Spleen (tissue), 11 donors: ENCODE measurements around the gene FBXO9. TPM values are rescaled to one million over a fixed set of nuclear protein-coding genes. Genes with fewer than 3 reads are reported as not detected.
A peak's percentile ranks its signal among the peaks of the same experiment; 100 is the strongest.

Source experiments
- DNase-seq: peaks from one replicate; pipeline ENCODE4 v3.0.0-alpha.2; 2020
- H3K27ac ChIP-seq, 8 donors: fragments of 200-600 bp; sonication (generic) in 7 of 8; 1 replicate in 4 of 8; 2 replicates in 4 of 8; pipeline versions ENCODE4 v1.5.0 to v1.8.0; 2016 to 2021; ENCODE audit warnings: inconsistent platforms in 4 of 8, mild to moderate bottlenecking in 4 of 8, moderate library complexity in 1 of 8
- H3K27me3 ChIP-seq, 7 donors: fragments of 200-600 bp; sonication (generic) in 6 of 7; replicated peaks in 1 of 7; 1 replicate in 4 of 7; 2 replicates in 3 of 7; pipeline versions ENCODE4 v1.5.0 to v1.8.0; 2016 to 2021; ENCODE audit warnings: inconsistent platforms in 3 of 7, mild to moderate bottlenecking in 1 of 7
- H3K36me3 ChIP-seq, 6 donors: fragments of 200-600 bp; sonication (generic) in 5 of 6; 1 replicate in 4 of 6; 2 replicates in 2 of 6; pipeline versions ENCODE4 v1.5.0 to v1.8.0; 2016 to 2021; ENCODE audit warnings: inconsistent platforms in 2 of 6
- H3K4me1 ChIP-seq, 6 donors: fragments of 200-600 bp; sonication (generic) in 5 of 6; 1 replicate in 3 of 6; 2 replicates in 3 of 6; pipeline versions ENCODE4 v1.5.0 to v1.8.0; 2016 to 2021; ENCODE audit warnings: inconsistent platforms in 3 of 6
- H3K4me3 ChIP-seq, 8 donors: fragments of 200-600 bp; sonication (generic) in 7 of 8; 1 replicate in 4 of 8; 2 replicates in 4 of 8; pipeline versions ENCODE4 v1.5.0 to v1.8.0; 2016 to 2021; ENCODE audit warnings: inconsistent platforms in 4 of 8, mild to moderate bottlenecking in 4 of 8, moderate library complexity in 2 of 8
- H3K9me3 ChIP-seq, 8 donors: fragments of 200-600 bp; sonication (generic) in 7 of 8; 1 replicate in 4 of 8; 2 replicates in 4 of 8; pipeline versions ENCODE4 v1.5.0 to v1.8.0; 2016 to 2021; ENCODE audit warnings: inconsistent platforms in 4 of 8
- CTCF ChIP-seq, 11 experiments: fragments of 200-600 bp in 7 of 11; fragments of 450-650 bp in 4 of 11; sonication (generic) in 4 of 11; IDR thresholded peaks in 8 of 11; conservative IDR thresholded peaks in 3 of 11; 1 replicate in 7 of 11; 2 replicates in 4 of 11; pipeline versions ENCODE4 v1.4.0 to v1.8.0; 2016 to 2021; ENCODE audit warnings: antibody characterized with exemption in 11 of 11, inconsistent platforms in 4 of 11, mild to moderate bottlenecking in 1 of 11
- POLR2A ChIP-seq, 3 donors: fragments of 450-650 bp; IDR thresholded peaks; one replicate each; pipeline ENCODE4 v1.5.1; 2017; ENCODE audit warnings: antibody characterized with exemption in 3 of 3, mild to moderate bottlenecking in 1 of 3
- POLR2AphosphoS5 ChIP-seq, 3 donors: sonication (generic); formaldehyde crosslinking; IDR thresholded peaks; one replicate each; pipeline ENCODE4 v1.5.1; 2017; ENCODE audit warnings: antibody characterized with exemption in 3 of 3
- WGBS, 5 donors: extraction: QIAGEN DNeasy Blood & Tissue Kit in 3 of 5; methylation state at CpG; one replicate each; pipeline versions ENCODE4 v1.1.5 to v1.1.7; 2013 to 2018; 5-methylcytosine and 5-hydroxymethylcytosine counted together
- intact Hi-C: fragments of 100-400 bp; cut with DNase I; formaldehyde crosslinking; loops from one replicate; pipeline ENCODE4 v1.15.0; 2023; ENCODE audit warnings: low total_unique reads
- polyA plus RNA-seq, 3 donors: library from polyadenylated mRNA; stranded (reverse); fragments of 200-250 nt; gene quantifications; one replicate each; pipeline ENCODE4 v1.2.1, GENCODE V29; 2013
- total RNA-seq, 7 donors: library from RNA; depleted of rRNA in 3 of 7; stranded (reverse); fragments of >200 nt in 3 of 7; fragmentation: NEBNext Ultra II Directional in 4 of 7; extraction: Animal tissue kit (Norgen Biotek cat#: 25700) in 4 of 7; gene quantifications; one replicate each; pipeline versions ENCODE4 v1.1.0 to v1.2.1, GENCODE V29; 2016 to 2021
- donor health status: healthy with polysubstance abuse.
- donor health status: DM: no; HTN: no; CAD: no; lungs with moderate emphysema.
- donor health status: DM: no; HTN: no; CAD: no.
- donor health status: Bipolar disorder and iron deficiency.
- donor health status: healthy.
- donor health status: DM: no; HTN: no; CAD: no.
- donor health status: DM: yes; HTN: yes; CAD: no.

FBXO9 gene
- total and polyA plus RNA-seq, 10 donors, result 21.4 to 115 (median 69.5) TPM

DNA sequence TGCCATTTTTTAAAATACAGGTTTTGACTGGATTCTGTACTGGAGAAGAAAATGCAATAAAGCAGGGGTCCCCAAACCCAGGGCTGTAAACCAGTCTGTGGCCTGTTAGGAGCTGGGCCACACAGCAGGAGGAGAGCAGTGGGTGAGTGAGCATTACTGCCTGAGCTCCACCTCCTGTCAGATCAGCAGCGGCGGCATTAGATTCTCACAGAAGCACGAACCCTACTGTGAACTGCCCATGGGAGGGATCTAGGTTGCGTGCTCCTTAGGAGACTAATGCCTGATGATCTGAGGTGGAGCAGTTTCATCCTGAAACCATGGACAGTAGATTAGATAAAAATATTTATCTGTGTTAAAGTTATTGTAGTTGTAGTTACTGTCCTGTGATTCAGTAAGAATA lies 21.1 kb upstream of the FBXO9 start:
- WGBS, 5 donors, result 72 to 98% (median 84%) methylated on average over 4 of the region's 4 CpGs
- no peak for TF ChIP-seq CTCF (IDR thresholded peaks at IDR 0.05 in 8 of 11, conservative IDR thresholded peaks at IDR 0.05 in 3 of 11)
- TF ChIP-seq POLR2A (IDR thresholded peaks at IDR 0.05), result no peak
- no peak for TF ChIP-seq POLR2AphosphoS5 (IDR thresholded peaks at IDR 0.05)
- intact Hi-C loops, result no loop called here
- Histone ChIP-seq H3K36me3 (peaks cover 0 to 26% (median 23%) of the 10 kb centered on the region in 6 donors), H3K27ac (no peak overlapping the region), H3K9me3 (no peaks in the 10 kb centered on the region), H3K27me3 (no peaks in the 10 kb centered on the region), H3K4me3 (no peak overlapping the region), H3K4me1 (peaks cover 0 to 13% (median 4%) of the 10 kb centered on the region in 6 donors)
- DNase-seq, result no peak

- TF ChIP-seq POLR2AphosphoS5 (IDR thresholded peaks at IDR 0.05), result no peak
- no peak for TF ChIP-seq CTCF (IDR thresholded peaks at IDR 0.05 in 8 of 11, conservative IDR thresholded peaks at IDR 0.05 in 3 of 11)
- no peak for TF ChIP-seq POLR2A (IDR thresholded peaks at IDR 0.05)
- Histone ChIP-seq H3K27ac (no peak overlapping the region), H3K9me3 (no peaks in the 10 kb centered on the region), H3K27me3 (no peaks in the 10 kb centered on the region), H3K36me3 (peaks cover 0 to 21% (median 19%) of the 10 kb centered on the region in 6 donors), H3K4me3 (no peak overlapping the region), H3K4me1 (peaks cover 0 to 13% (median 4%) of the 10 kb centered on the region in 6 donors)
- WGBS, 5 donors, result 55 to 83% (median 69%) methylated on average over 4 of the region's 4 CpGs
- DNase-seq, result no peak
- intact Hi-C loops, result no loop called here
Observed at GRCh38 chr6:53044572-53044971, 20.6 kb upstream of the FBXO9 start.

DNA sequence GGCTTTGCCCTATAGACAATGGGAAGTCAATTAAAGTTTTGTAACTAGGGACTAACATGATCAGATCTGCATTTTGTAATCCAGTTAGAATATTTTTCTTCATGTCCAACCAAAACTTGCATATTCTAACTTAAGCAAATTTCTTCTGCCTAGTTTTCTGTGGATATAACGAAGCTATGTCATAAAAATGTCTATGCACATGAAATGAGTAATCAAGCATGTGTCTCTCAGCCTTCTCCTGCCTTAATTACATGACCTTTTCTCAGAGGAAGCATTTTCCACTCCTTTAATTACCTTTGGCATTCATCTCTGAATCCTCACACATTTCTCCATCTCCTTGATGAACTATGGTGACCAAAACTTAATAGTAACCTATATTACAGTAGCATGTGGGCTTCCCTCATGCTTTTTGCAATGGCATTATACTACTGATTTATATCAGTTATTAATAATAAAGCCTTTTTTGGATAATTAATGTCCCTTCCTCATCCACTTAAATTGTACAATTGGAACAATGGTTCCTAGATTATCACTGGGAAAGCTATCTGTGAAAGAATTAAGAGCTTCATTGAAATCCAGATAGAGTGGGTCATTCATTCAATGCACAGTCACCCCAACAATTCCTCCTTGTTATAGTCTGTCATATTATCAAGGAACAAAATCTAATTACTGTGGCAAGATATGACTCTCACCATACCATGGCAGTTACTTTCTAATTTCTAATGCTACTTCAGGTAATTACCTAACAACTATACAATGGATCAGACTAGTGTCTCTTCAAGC lies 19.1 kb upstream of the FBXO9 start:
- H3K27ac ChIP-seq, result no peak overlapping the region
- H3K36me3 ChIP-seq, result peaks cover 0 to 13% (median 4%) of the 10 kb centered on the region in 6 donors
- H3K4me3 ChIP-seq, result no peak overlapping the region
- peaks cover 0 to 13% (median 4%) of the 10 kb centered on the region in 6 donors for H3K4me1 ChIP-seq
- intact Hi-C loops, result no loop called here
- DNase-seq, result no peak
- TF ChIP-seq CTCF (IDR thresholded peaks at IDR 0.05 in 8 of 11, conservative IDR thresholded peaks at IDR 0.05 in 3 of 11), result no peak
- TF ChIP-seq POLR2AphosphoS5 (IDR thresholded peaks at IDR 0.05), result no peak
- no peak for TF ChIP-seq POLR2A (IDR thresholded peaks at IDR 0.05)
- 79 to 93% (median 89%) methylated on average over 1 of the region's 1 CpG for WGBS, 5 donors
- peaks cover 0 to under 1% (median 0%) of the 10 kb centered on the region in 8 donors for H3K9me3 ChIP-seq
- no peaks in the 10 kb centered on the region for H3K27me3 ChIP-seq

GRCh38 chr6:53048431-53049195 lies 16.6 kb upstream of the FBXO9 start:
- peak overlapping the region in 3 of 8 donors; percentile 6 to 33 (median 22) for H3K4me3 ChIP-seq
- H3K9me3 ChIP-seq, result peaks cover 0 to 5% (median 0%) of the 10 kb centered on the region in 8 donors
- DNase-seq, result no peak
- 58 to 68% (median 61%) methylated on average over 9 of the region's 9 CpGs for WGBS, 5 donors
- peaks cover 0 to 29% (median 0%) of the 10 kb centered on the region in 6 donors for H3K36me3 ChIP-seq
- no peak for TF ChIP-seq CTCF (IDR thresholded peaks at IDR 0.05 in 8 of 11, conservative IDR thresholded peaks at IDR 0.05 in 3 of 11)
- no peak for TF ChIP-seq POLR2AphosphoS5 (IDR thresholded peaks at IDR 0.05)
- TF ChIP-seq POLR2A (IDR thresholded peaks at IDR 0.05), result no peak
- intact Hi-C loops, result no loop called here
- H3K27me3 ChIP-seq, result no peaks in the 10 kb centered on the region
- peak overlapping the region in 2 of 8 donors; percentile 30 to 40 for H3K27ac ChIP-seq
- peaks cover 0 to 13% (median 4%) of the 10 kb centered on the region in 6 donors for H3K4me1 ChIP-seq
